Gastrocnemius medialis (tissue), 4 donors: ENCODE results near the gene KLF15. TPM values are rescaled to one million over a fixed set of nuclear protein-coding genes. Genes with fewer than 3 reads are reported as not detected.
A peak's percentile ranks its signal among the peaks of the same experiment; 100 is the strongest.

Experiments used
- ATAC-seq, 2 donors: fragments of 150-250 bp; one replicate each; pipeline ENCODE4 v1.9.1; 2016
- DNase-seq, 2 donors: peaks; one replicate each; pipeline ENCODE4 v3.0.0-alpha.2; 2019
- H3K27ac ChIP-seq, 4 donors: fragments of 200-600 bp; sonication (generic); 1 replicate in 1 of 4; 2 replicates in 3 of 4; pipeline ENCODE4 v1.5.1; 2016 to 2018; ENCODE audit warnings: mild to moderate bottlenecking in 2 of 4, moderate library complexity in 1 of 4
- H3K27me3 ChIP-seq, 3 donors: fragments of 200-600 bp; sonication (generic) in 2 of 3; 1 replicate in 1 of 3; 2 replicates in 2 of 3; pipeline versions ENCODE4 v1.5.1 to v1.6.0; 2016 to 2019; ENCODE audit warnings: mild to moderate bottlenecking in 1 of 3, moderate library complexity in 1 of 3
- H3K36me3 ChIP-seq, 2 donors: fragments of 200-600 bp; sonication (generic) in 1 of 2; one replicate each; pipeline ENCODE4 v1.5.1; 2017 to 2018
- H3K4me1 ChIP-seq, 2 donors: fragments of 200-600 bp; sonication (generic) in 1 of 2; one replicate each; pipeline ENCODE4 v1.5.1; 2016 to 2017; ENCODE audit warnings: mild to moderate bottlenecking in 2 of 2
- H3K4me3 ChIP-seq, 4 donors: fragments of 200-600 bp; sonication (generic) in 3 of 4; 1 replicate in 1 of 4; 2 replicates in 3 of 4; pipeline ENCODE4 v1.5.1; 2016 to 2019; ENCODE audit warnings: mild to moderate bottlenecking in 2 of 4
- H3K9me3 ChIP-seq, 3 donors: fragments of 200-600 bp; sonication (generic) in 2 of 3; 1 replicate in 1 of 3; 2 replicates in 2 of 3; pipeline ENCODE4 v1.5.1; 2016 to 2019
- CTCF ChIP-seq, 5 experiments: fragments of 450-650 bp in 3 of 5; fragments of 200-600 bp in 2 of 5; sonication (generic) in 2 of 5; IDR thresholded peaks in 4 of 5; conservative IDR thresholded peaks in 1 of 5; 1 replicate in 4 of 5; 2 replicates in 1 of 5; pipeline ENCODE4 v1.5.1; 2016 to 2019; ENCODE audit warnings: antibody characterized with exemption in 5 of 5, mild to moderate bottlenecking in 3 of 5, moderate library complexity in 3 of 5
- POLR2A ChIP-seq, 2 donors: fragments of 450-650 bp; IDR thresholded peaks; one replicate each; pipeline ENCODE4 v1.6.1; 2017; ENCODE audit warnings: antibody characterized with exemption in 2 of 2, mild to moderate bottlenecking in 2 of 2, moderate library complexity in 2 of 2
- in situ Hi-C, 4 donors: fragments of 200-750 bp; cut with MboI; loops; one replicate each; pipeline versions ENCODE4 v1.15.0 to v1.8.0; 2017; ENCODE audit warnings: low sequenced_read_pairs in 4 of 4
- intact Hi-C: fragments of 100-400 bp; cut with DNase I; formaldehyde crosslinking; loops from one replicate; pipeline ENCODE4 v1.15.1; 2023; ENCODE audit warnings: low total_unique reads
- total RNA-seq, 4 donors: library from RNA; depleted of rRNA; stranded (reverse); fragments of >200 nt; gene quantifications; one replicate each; pipeline versions ENCODE4 v1.1.0 to v1.2.3, GENCODE V29; 2016

The KLF15 gene
- total RNA-seq, 4 donors from 2014 or later = 75.1 to 157 (median 106) TPM

- Histone ChIP-seq H3K4me3 (no peak overlapping the region), H3K9me3 (no peaks in the 10 kb centered on the region), H3K36me3 (no peaks in the 10 kb centered on the region), H3K27ac (peak overlapping the region in 2 of 4 donors; percentile 33 to 55), H3K4me1 (peaks cover 7 to 23% of the 10 kb centered on the region in 2 donors), H3K27me3 (no peaks in the 10 kb centered on the region)
- no peak for ATAC-seq
- in situ Hi-C loops = no loop called here
- DNase-seq = no peak
- TF ChIP-seq CTCF (IDR thresholded peaks at IDR 0.05 in 4 of 5, conservative IDR thresholded peaks at IDR 0.05 in 1 of 5) (no peak), POLR2A (IDR thresholded peaks at IDR 0.05) (no peak)
- intact Hi-C loops = no loop called here
Measured at GRCh38 chr3:126340596-126340942, 16.6 kb downstream of the KLF15 start.

GRCh38 chr3:126340081-126340511 is 17.1 kb downstream of the KLF15 start:
- Histone ChIP-seq H3K36me3 (no peaks in the 10 kb centered on the region), H3K4me1 (peaks cover 6 to 20% of the 10 kb centered on the region in 2 donors), H3K27ac (peak overlapping the region in 3 of 4 donors; percentile 9 to 59 (median 55)), H3K27me3 (no peaks in the 10 kb centered on the region), H3K9me3 (no peaks in the 10 kb centered on the region), H3K4me3 (no peak overlapping the region)
- DNase-seq (peak; percentile 3 to 68), ATAC-seq (peak; percentile 16 to 55)
- in situ Hi-C loops (no loop called here), intact Hi-C loops (no loop called here)
- TF ChIP-seq CTCF (IDR thresholded peaks at IDR 0.05 in 4 of 5, conservative IDR thresholded peaks at IDR 0.05 in 1 of 5) = no peak
- TF ChIP-seq POLR2A (IDR thresholded peaks at IDR 0.05) = no peak

- no peak for TF ChIP-seq CTCF (IDR thresholded peaks at IDR 0.05 in 4 of 5, conservative IDR thresholded peaks at IDR 0.05 in 1 of 5)
- intact Hi-C loops (no loop called here), in situ Hi-C loops (no loop called here)
- ATAC-seq = no peak
- H3K27me3 ChIP-seq = no peaks in the 10 kb centered on the region
- no peaks in the 10 kb centered on the region for H3K36me3 ChIP-seq
- H3K4me1 ChIP-seq = peaks cover 4 to 14% of the 10 kb centered on the region in 2 donors
- no peak for DNase-seq
- no peak overlapping the region for H3K4me3 ChIP-seq
- peak overlapping the region in 3 of 4 donors; percentile 9 to 59 (median 55) for H3K27ac ChIP-seq
- H3K9me3 ChIP-seq = no peaks in the 10 kb centered on the region
Measured at GRCh38 chr3:126339466-126339865, 17.7 kb downstream of the KLF15 start.

GRCh38 chr3:126338790-126339288 is 18.4 kb downstream of the KLF15 start:
- intact Hi-C loops = no loop called here
- H3K27me3 ChIP-seq = no peaks in the 10 kb centered on the region
- no peak overlapping the region for H3K4me3 ChIP-seq
- peaks cover 4 to 9% of the 10 kb centered on the region in 2 donors for H3K4me1 ChIP-seq
- H3K9me3 ChIP-seq = no peaks in the 10 kb centered on the region
- no peak for TF ChIP-seq CTCF (IDR thresholded peaks at IDR 0.05 in 4 of 5, conservative IDR thresholded peaks at IDR 0.05 in 1 of 5)
- peak; percentile 2 to 28 for DNase-seq
- in situ Hi-C loops = no loop called here
- peak overlapping the region in 3 of 4 donors; percentile 2 to 31 (median 17) for H3K27ac ChIP-seq
- ATAC-seq = peak; percentile 30 to 35
- no peaks in the 10 kb centered on the region for H3K36me3 ChIP-seq
